HEK293T (cell line): ENCODE measurements around the gene SHF.

Experiments used
- CTCF ChIA-PET: fragments of 350-600 bp; formaldehyde crosslinking; extraction: SDS; loops from one replicate; lab custom pipeline; 2021; ENCODE audit warnings: antibody characterized with exemption, inconsistent platforms; lab: Yijun Ruan, JAX
- POLR2A ChIA-PET: fragments of 350-600 bp; formaldehyde crosslinking; extraction: SDS; loops from one replicate; lab custom pipeline; 2020; ENCODE audit warnings: antibody characterized with exemption, inconsistent platforms; lab: Yijun Ruan, JAX
- DNase-seq: peaks from one replicate; pipeline ENCODE4 v3.0.0; 2012; ENCODE audit warnings: mixed read lengths; ENCODE audit errors: extremely low spot score
- ARNT ChIP-seq: fragments of 450-650 bp; IDR thresholded peaks from 2 replicates; pipeline ENCODE4 v1.6.1; 2017; ENCODE audit warnings: mild to moderate bottlenecking
- BHLHE40 ChIP-seq: fragments of 450-650 bp; IDR thresholded peaks from 2 replicates; pipeline ENCODE4 v1.6.1; 2016; ENCODE audit warnings: mild to moderate bottlenecking, moderate library complexity, borderline replicate concordance
- CTBP1 ChIP-seq: fragments of 450-650 bp; IDR thresholded peaks from 2 replicates; pipeline ENCODE4 v1.6.1; 2016; ENCODE audit warnings: borderline replicate concordance
- ELF4 ChIP-seq: fragments of 450-650 bp; IDR thresholded peaks from 2 replicates; pipeline ENCODE4 v1.6.1; 2017; ENCODE audit warnings: antibody characterized with exemption
- FOXA1 ChIP-seq: fragments of 450-650 bp; IDR thresholded peaks from 2 replicates; pipeline ENCODE4 v1.6.1; 2016; ENCODE audit warnings: mild to moderate bottlenecking
- FOXK2 ChIP-seq: fragments of 450-650 bp; IDR thresholded peaks from 2 replicates; pipeline ENCODE4 v1.6.1; 2016; ENCODE audit warnings: mild to moderate bottlenecking
- FOXM1 ChIP-seq: fragments of 450-650 bp; IDR thresholded peaks from 2 replicates; pipeline ENCODE4 v1.6.1; 2017; ENCODE audit warnings: mild to moderate bottlenecking, borderline replicate concordance
- HDGF ChIP-seq: fragments of 450-650 bp; IDR thresholded peaks from 2 replicates; pipeline ENCODE4 v1.6.1; 2017; ENCODE audit warnings: antibody characterized with exemption, borderline replicate concordance
- L3MBTL2 ChIP-seq: fragments of 450-650 bp; conservative IDR thresholded peaks from 2 replicates; pipeline ENCODE4 v1.6.1; 2016; ENCODE audit warnings: mild to moderate bottlenecking
- LEF1 ChIP-seq: fragments of 450-650 bp; IDR thresholded peaks from 2 replicates; pipeline ENCODE4 v1.6.1; 2017; ENCODE audit warnings: mild to moderate bottlenecking, borderline replicate concordance
- NFRKB ChIP-seq: fragments of 450-650 bp; IDR thresholded peaks from 2 replicates; pipeline ENCODE4 v1.6.1; 2016; ENCODE audit warnings: mild to moderate bottlenecking, moderate library complexity
- PKNOX1 ChIP-seq: fragments of 450-650 bp; IDR thresholded peaks from 2 replicates; pipeline ENCODE4 v1.6.1; 2016
- SP1 ChIP-seq: fragments of 450-650 bp; IDR thresholded peaks from 2 replicates; pipeline ENCODE4 v1.6.1; 2017
- SUZ12 ChIP-seq: fragments of 450-650 bp; IDR thresholded peaks from 2 replicates; pipeline ENCODE4 v1.6.1; 2016; ENCODE audit warnings: mild to moderate bottlenecking
- TARDBP ChIP-seq: fragments of 450-650 bp; IDR thresholded peaks from 2 replicates; pipeline ENCODE4 v1.6.1; 2016
- ZNF384 ChIP-seq: fragments of 450-650 bp; IDR thresholded peaks from 2 replicates; pipeline ENCODE4 v1.6.1; 2016

SHF gene

GRCh38 chr15:45200001-45200798, 12.4 kb upstream of the SHF start:
- ChIA-PET POLR2A (interaction anchor here (0.6 to 3.0 kb wide), 4 partner anchors 12 to 202 kb away, joined by 3 to 23 read pairs (median 12); partner anchors contain the start of gene SHF), CTCF (interaction anchor here (0.6 to 1.6 kb wide), 6 partner anchors 16 to 299 kb away, joined by 3 to 5 read pairs (median 3); no protein-coding TSS in a partner anchor)
- DNase-seq, result peak; percentile 58
- TF ChIP-seq ARNT, result no peak
- no peak for TF ChIP-seq FOXA1
- TF ChIP-seq SUZ12, result no peak
- peak; percentile 47; the same call in 1 of the 2 replicates for TF ChIP-seq ZNF384
- no peak for TF ChIP-seq TARDBP
- TF ChIP-seq LEF1, result no peak
- TF ChIP-seq FOXK2, result no peak
- peak; percentile 37; the same call in 1 of the 2 replicates for TF ChIP-seq PKNOX1
- no peak for TF ChIP-seq HDGF
- no peak for TF ChIP-seq FOXM1
- no peak for TF ChIP-seq CTBP1
- TF ChIP-seq NFRKB, result no peak
- TF ChIP-seq SP1, result peak; percentile 18; the same call in 1 of the 2 replicates
- no peak for TF ChIP-seq ELF4
- no peak for TF ChIP-seq BHLHE40
- no peak for TF ChIP-seq L3MBTL2

- ChIA-PET CTCF (interaction anchor here (0.8 to 1.6 kb wide), 2 partner anchors 16 to 36 kb away, joined by 3 to 4 read pairs; no protein-coding TSS in a partner anchor), POLR2A (interaction anchor here (2.7 to 3.0 kb wide), 2 partner anchors 13 to 203 kb away, joined by 17 to 23 read pairs; partner anchors contain the start of gene SHF)
- DNase-seq, result no peak
- TF ChIP-seq FOXM1, result no peak
- TF ChIP-seq BHLHE40, result no peak
- TF ChIP-seq LEF1, result no peak
- no peak for TF ChIP-seq FOXK2
- TF ChIP-seq SUZ12, result no peak
- TF ChIP-seq ARNT, result no peak
- TF ChIP-seq ZNF384, result no peak
- no peak for TF ChIP-seq ELF4
- no peak for TF ChIP-seq PKNOX1
- TF ChIP-seq NFRKB, result no peak
- TF ChIP-seq FOXA1, result no peak
- TF ChIP-seq TARDBP, result no peak
Observed at GRCh38 chr15:45199136-45199810, 11.5 kb upstream of the SHF start.

- ChIA-PET CTCF (interaction anchor here (0.6 to 1.6 kb wide), 4 partner anchors 9 to 35 kb away, joined by 3 to 4 read pairs (median 4); no protein-coding TSS in a partner anchor), POLR2A (interaction anchor here (0.9 to 2.7 kb wide), 6 partner anchors 11 to 204 kb away, joined by 3 to 17 read pairs (median 5); partner anchors contain the start of gene SHF)
- peak; percentile 69 for DNase-seq
- no peak for TF ChIP-seq PKNOX1
- no peak for TF ChIP-seq FOXM1
- TF ChIP-seq BHLHE40, result no peak
- no peak for TF ChIP-seq CTBP1
- TF ChIP-seq FOXA1, result no peak
- no peak for TF ChIP-seq ZNF384
- TF ChIP-seq ELF4, result 0 out of 2 replicates have a peak, but pooled peaks have one; percentile 27
- TF ChIP-seq FOXK2, result no peak
Observed at GRCh38 chr15:45198337-45199135, 10.8 kb upstream of the SHF start.

GRCh38 chr15:45197512-45197911, 9.7 kb upstream of the SHF start:
- CTCF ChIA-PET, result interaction anchor here (0.6 to 1.4 kb wide), 2 partner anchors 21 to 34 kb away, joined by 4 read pairs; no protein-coding TSS in a partner anchor
- no peak for DNase-seq
- TF ChIP-seq FOXA1, result no peak
- no peak for TF ChIP-seq NFRKB
- no peak for TF ChIP-seq SP1
- TF ChIP-seq ZNF384, result no peak
- TF ChIP-seq PKNOX1, result no peak
- no peak for TF ChIP-seq CTBP1
- TF ChIP-seq TARDBP, result no peak
- no peak for TF ChIP-seq L3MBTL2
- no peak for TF ChIP-seq ELF4
- no peak for TF ChIP-seq FOXK2
- TF ChIP-seq ARNT, result no peak
- TF ChIP-seq HDGF, result no peak
- TF ChIP-seq FOXM1, result no peak
- TF ChIP-seq LEF1, result no peak
- no peak for TF ChIP-seq SUZ12
- no peak for TF ChIP-seq BHLHE40
- POLR2A ChIA-PET, result interaction anchor here (0.9 to 1.4 kb wide), 5 partner anchors 10 to 205 kb away, joined by 3 to 12 read pairs (median 4); partner anchors contain the start of gene SHF
